ENCODE measurements around the gene GNMT. TPM values are rescaled to one million over a fixed set of nuclear protein-coding genes. Genes with fewer than 3 reads are reported as not detected.
A peak's percentile ranks its signal among the peaks of the same experiment; 100 is the strongest.

Gene GNMT
- total and polyA plus RNA-seq, 9 of the 15 experiments (the other 6 are each of a cell fraction or from before 2014, with no cell fraction given) = 0.11 to 0.29 (median 0.15) TPM; not detected in 6

DNA sequence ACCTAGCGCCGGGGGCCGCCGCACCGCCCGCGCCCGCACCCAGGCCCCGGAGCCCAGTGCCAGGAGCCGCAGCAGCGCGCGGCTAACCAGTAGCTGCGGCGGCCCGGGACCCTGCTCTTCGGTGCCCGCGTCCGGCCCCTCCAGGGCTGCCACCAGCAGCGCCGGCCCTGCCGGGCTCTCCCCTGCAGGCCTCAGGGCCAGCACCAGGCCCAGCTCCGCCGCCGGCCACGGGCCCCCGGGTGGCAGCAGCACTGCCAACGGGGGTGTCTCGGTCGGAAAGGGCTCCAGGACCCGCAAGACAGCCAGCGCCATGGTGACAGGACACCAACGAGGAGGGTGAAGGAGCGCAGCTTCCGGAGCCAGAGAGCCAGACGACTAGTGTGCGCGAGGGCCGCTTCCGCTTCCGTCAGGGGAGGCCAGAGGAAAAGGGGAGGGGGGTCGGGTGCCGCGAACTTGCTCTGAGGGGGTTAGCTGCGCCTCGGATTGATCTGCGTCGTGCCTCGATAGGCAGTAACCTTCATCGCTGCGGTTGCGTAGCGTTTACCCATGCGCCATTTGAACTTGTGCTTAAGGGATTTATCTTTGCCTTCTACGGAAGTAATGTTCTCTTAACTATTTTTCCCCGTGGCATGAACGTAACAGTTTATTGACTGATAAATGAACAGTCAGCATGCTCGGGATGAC lies 18.4 kb downstream of the GNMT start, which contains the start of gene PEX6 (continued):
- peak; percentile 12; the same call in 1 of the 2 replicates for TF ChIP-seq RAD51 (IDR thresholded peaks at IDR 0.05; ENCODE audit: borderline replicate concordance, low read depth)
- TF ChIP-seq MAFF (IDR thresholded peaks at IDR 0.05; ENCODE audit: low read length) = peak; percentile 47
- TF ChIP-seq, protein P1, sequence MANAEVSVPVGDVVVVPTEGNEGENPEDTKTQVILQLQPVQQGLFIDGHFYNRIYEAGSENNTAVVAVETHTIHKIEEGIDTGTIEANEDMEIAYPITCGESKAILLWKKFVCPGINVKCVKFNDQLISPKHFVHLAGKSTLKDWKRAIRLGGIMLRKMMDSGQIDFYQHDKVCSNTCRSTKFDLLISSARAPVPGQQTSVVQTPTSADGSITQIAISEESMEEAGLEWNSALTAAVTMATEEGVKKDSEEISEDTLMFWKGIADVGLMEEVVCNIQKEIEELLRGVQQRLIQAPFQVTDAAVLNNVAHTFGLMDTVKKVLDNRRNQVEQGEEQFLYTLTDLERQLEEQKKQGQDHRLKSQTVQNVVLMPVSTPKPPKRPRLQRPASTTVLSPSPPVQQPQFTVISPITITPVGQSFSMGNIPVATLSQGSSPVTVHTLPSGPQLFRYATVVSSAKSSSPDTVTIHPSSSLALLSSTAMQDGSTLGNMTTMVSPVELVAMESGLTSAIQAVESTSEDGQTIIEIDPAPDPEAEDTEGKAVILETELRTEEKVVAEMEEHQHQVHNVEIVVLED (CRISPR knock-in tag; IDR thresholded peaks at IDR 0.05) = peak; percentile 23; the same call in 1 of the 2 replicates
- peak; percentile 85 for TF ChIP-seq CXXC5 (CRISPR knock-in tag; IDR thresholded peaks at IDR 0.05)
- peak; percentile 94 for TF ChIP-seq ZFX (CRISPR knock-in tag; IDR thresholded peaks at IDR 0.05)
- TF ChIP-seq DNMT1 (IDR thresholded peaks at IDR 0.05) = no peak
- TF ChIP-seq, protein P2, sequence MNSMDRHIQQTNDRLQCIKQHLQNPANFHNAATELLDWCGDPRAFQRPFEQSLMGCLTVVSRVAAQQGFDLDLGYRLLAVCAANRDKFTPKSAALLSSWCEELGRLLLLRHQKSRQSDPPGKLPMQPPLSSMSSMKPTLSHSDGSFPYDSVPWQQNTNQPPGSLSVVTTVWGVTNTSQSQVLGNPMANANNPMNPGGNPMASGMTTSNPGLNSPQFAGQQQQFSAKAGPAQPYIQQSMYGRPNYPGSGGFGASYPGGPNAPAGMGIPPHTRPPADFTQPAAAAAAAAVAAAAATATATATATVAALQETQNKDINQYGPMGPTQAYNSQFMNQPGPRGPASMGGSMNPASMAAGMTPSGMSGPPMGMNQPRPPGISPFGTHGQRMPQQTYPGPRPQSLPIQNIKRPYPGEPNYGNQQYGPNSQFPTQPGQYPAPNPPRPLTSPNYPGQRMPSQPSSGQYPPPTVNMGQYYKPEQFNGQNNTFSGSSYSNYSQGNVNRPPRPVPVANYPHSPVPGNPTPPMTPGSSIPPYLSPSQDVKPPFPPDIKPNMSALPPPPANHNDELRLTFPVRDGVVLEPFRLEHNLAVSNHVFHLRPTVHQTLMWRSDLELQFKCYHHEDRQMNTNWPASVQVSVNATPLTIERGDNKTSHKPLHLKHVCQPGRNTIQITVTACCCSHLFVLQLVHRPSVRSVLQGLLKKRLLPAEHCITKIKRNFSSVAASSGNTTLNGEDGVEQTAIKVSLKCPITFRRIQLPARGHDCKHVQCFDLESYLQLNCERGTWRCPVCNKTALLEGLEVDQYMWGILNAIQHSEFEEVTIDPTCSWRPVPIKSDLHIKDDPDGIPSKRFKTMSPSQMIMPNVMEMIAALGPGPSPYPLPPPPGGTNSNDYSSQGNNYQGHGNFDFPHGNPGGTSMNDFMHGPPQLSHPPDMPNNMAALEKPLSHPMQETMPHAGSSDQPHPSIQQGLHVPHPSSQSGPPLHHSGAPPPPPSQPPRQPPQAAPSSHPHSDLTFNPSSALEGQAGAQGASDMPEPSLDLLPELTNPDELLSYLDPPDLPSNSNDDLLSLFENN (IDR thresholded peaks at IDR 0.05; ENCODE audit: low read depth in 2 of 2, low read length in 2 of 2) = peak in 1 of 2 experiments; percentile 55; a peak in 1 of 4 replicates
- TF ChIP-seq TAF15 (IDR thresholded peaks at IDR 0.05; ENCODE audit: low read depth, low read length) = no peak
- peak; percentile 45 to 87; a peak in 2 of 4 replicates for TF ChIP-seq NONO (IDR thresholded peaks at IDR 0.05; ENCODE audit: low read depth in 2 of 2, low read length in 1 of 2)
- TF ChIP-seq NFIC (IDR thresholded peaks at IDR 0.05) = peak; percentile 19; the same call in 1 of the 2 replicates
- TF ChIP-seq, protein P3, sequence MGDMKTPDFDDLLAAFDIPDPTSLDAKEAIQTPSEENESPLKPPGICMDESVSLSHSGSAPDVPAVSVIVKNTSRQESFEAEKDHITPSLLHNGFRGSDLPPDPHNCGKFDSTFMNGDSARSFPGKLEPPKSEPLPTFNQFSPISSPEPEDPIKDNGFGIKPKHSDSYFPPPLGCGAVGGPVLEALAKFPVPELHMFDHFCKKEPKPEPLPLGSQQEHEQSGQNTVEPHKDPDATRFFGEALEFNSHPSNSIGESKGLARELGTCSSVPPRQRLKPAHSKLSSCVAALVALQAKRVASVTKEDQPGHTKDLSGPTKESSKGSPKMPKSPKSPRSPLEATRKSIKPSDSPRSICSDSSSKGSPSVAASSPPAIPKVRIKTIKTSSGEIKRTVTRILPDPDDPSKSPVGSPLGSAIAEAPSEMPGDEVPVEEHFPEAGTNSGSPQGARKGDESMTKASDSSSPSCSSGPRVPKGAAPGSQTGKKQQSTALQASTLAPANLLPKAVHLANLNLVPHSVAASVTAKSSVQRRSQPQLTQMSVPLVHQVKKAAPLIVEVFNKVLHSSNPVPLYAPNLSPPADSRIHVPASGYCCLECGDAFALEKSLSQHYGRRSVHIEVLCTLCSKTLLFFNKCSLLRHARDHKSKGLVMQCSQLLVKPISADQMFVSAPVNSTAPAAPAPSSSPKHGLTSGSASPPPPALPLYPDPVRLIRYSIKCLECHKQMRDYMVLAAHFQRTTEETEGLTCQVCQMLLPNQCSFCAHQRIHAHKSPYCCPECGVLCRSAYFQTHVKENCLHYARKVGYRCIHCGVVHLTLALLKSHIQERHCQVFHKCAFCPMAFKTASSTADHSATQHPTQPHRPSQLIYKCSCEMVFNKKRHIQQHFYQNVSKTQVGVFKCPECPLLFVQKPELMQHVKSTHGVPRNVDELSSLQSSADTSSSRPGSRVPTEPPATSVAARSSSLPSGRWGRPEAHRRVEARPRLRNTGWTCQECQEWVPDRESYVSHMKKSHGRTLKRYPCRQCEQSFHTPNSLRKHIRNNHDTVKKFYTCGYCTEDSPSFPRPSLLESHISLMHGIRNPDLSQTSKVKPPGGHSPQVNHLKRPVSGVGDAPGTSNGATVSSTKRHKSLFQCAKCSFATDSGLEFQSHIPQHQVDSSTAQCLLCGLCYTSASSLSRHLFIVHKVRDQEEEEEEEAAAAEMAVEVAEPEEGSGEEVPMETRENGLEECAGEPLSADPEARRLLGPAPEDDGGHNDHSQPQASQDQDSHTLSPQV (IDR thresholded peaks at IDR 0.05) = peak; percentile 71
- TF ChIP-seq, protein P4, sequence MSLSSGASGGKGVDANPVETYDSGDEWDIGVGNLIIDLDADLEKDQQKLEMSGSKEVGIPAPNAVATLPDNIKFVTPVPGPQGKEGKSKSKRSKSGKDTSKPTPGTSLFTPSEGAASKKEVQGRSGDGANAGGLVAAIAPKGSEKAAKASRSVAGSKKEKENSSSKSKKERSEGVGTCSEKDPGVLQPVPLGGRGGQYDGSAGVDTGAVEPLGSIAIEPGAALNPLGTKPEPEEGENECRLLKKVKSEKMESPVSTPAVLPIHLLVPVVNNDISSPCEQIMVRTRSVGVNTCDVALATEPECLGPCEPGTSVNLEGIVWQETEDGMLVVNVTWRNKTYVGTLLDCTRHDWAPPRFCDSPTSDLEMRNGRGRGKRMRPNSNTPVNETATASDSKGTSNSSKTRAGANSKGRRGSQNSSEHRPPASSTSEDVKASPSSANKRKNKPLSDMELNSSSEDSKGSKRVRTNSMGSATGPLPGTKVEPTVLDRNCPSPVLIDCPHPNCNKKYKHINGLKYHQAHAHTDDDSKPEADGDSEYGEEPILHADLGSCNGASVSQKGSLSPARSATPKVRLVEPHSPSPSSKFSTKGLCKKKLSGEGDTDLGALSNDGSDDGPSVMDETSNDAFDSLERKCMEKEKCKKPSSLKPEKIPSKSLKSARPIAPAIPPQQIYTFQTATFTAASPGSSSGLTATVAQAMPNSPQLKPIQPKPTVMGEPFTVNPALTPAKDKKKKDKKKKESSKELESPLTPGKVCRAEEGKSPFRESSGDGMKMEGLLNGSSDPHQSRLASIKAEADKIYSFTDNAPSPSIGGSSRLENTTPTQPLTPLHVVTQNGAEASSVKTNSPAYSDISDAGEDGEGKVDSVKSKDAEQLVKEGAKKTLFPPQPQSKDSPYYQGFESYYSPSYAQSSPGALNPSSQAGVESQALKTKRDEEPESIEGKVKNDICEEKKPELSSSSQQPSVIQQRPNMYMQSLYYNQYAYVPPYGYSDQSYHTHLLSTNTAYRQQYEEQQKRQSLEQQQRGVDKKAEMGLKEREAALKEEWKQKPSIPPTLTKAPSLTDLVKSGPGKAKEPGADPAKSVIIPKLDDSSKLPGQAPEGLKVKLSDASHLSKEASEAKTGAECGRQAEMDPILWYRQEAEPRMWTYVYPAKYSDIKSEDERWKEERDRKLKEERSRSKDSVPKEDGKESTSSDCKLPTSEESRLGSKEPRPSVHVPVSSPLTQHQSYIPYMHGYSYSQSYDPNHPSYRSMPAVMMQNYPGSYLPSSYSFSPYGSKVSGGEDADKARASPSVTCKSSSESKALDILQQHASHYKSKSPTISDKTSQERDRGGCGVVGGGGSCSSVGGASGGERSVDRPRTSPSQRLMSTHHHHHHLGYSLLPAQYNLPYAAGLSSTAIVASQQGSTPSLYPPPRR (CRISPR knock-in tag; IDR thresholded peaks at IDR 0.05; ENCODE audit: borderline replicate concordance) = peak; percentile 43; the same call in 1 of the 2 replicates

Data from K562 (cell line).